CD14-positive monocyte (primary cell): Measurements from ENCODE around the gene THSD7B. TPM values are rescaled to one million over a fixed set of nuclear protein-coding genes. Genes with fewer than 3 reads are reported as not detected.

Experiments
- DNase-seq, 3 donors: peaks; one replicate each; pipeline ENCODE4 v3.0.0-alpha.2; 2011 to 2022
- H2AFZ ChIP-seq: 2 replicates; pipeline ENCODE4 v1.6.0; 2012; ENCODE audit warnings: mild to moderate bottlenecking, low read depth, low read length, inconsistent platforms; ENCODE audit not compliant: insufficient read depth, poor library complexity, severe bottlenecking
- H3K27ac ChIP-seq, 2 donors: 1 replicate in 1 of 2; 2 replicates in 1 of 2; pipeline ENCODE4 v1.5.1; 2012 to 2013; ENCODE audit warnings: low read length in 2 of 2, control low read depth in 1 of 2, inconsistent platforms in 1 of 2, low read depth in 1 of 2, mild to moderate bottlenecking in 1 of 2
- H3K27me3 ChIP-seq, 2 donors: one replicate each; pipeline versions ENCODE4 v1.6.0 to v1.6.1; 2011 to 2013; ENCODE audit warnings: low read length in 2 of 2; ENCODE audit not compliant: control insufficient read depth in 2 of 2, insufficient read depth in 2 of 2
- H3K36me3 ChIP-seq, 2 donors: replicated peaks in 1 of 2; 1 replicate in 1 of 2; 2 replicates in 1 of 2; pipeline versions ENCODE4 v1.5.1 to v1.6.1; 2012 to 2013; ENCODE audit warnings: low read length in 2 of 2, control low read depth in 1 of 2, inconsistent platforms in 1 of 2, mild to moderate bottlenecking in 1 of 2; ENCODE audit not compliant: insufficient read depth in 2 of 2, control insufficient read depth in 1 of 2
- H3K4me1 ChIP-seq, 2 donors: 1 replicate in 1 of 2; 2 replicates in 1 of 2; pipeline versions ENCODE4 v1.5.1 to v1.6.1; 2012 to 2013; ENCODE audit warnings: low read length in 2 of 2, control low read depth in 1 of 2, inconsistent platforms in 1 of 2, mild to moderate bottlenecking in 1 of 2, moderate library complexity in 1 of 2; ENCODE audit not compliant: insufficient read depth in 2 of 2, control insufficient read depth in 1 of 2
- H3K4me2 ChIP-seq: replicated peaks from 2 replicates; pipeline ENCODE3; 2012; ENCODE audit warnings: low read length, moderate library complexity, mild to moderate bottlenecking; ENCODE audit not compliant: poor library complexity, severe bottlenecking; ENCODE audit errors: extremely low read depth
- H3K4me3 ChIP-seq, 3 experiments: fragments of 200-600 bp in 1 of 3; sonication (generic) in 1 of 3; replicated peaks in 1 of 3; 1 replicate in 2 of 3; 2 replicates in 1 of 3; pipeline ENCODE4 v1.5.1; 2011 to 2013; ENCODE audit warnings: low read length in 3 of 3, mild to moderate bottlenecking in 3 of 3, control low read depth in 2 of 3, low read depth in 2 of 3, inconsistent platforms in 1 of 3, moderate library complexity in 1 of 3
- H3K79me2 ChIP-seq: 2 replicates; pipeline ENCODE4 v1.6.0; 2012; ENCODE audit warnings: mild to moderate bottlenecking, control low read depth, inconsistent platforms, low read length, moderate library complexity; ENCODE audit not compliant: insufficient read depth
- H3K9ac ChIP-seq: 2 replicates; pipeline ENCODE4 v1.6.0; 2017; ENCODE audit warnings: low read length, mild to moderate bottlenecking; ENCODE audit not compliant: insufficient read depth, poor library complexity, severe bottlenecking
- H3K9me3 ChIP-seq, 2 donors: replicated peaks in 1 of 2; 1 replicate in 1 of 2; 2 replicates in 1 of 2; pipeline versions ENCODE4 v1.5.1 to v1.6.1; 2012 to 2013; ENCODE audit warnings: low read length in 2 of 2, control low read depth in 1 of 2; ENCODE audit not compliant: control insufficient read depth in 1 of 2, insufficient read depth in 1 of 2
- H4K20me1 ChIP-seq: 2 replicates; pipeline ENCODE4 v1.6.0; 2012; ENCODE audit warnings: mild to moderate bottlenecking, low read length, control low read depth, moderate library complexity; ENCODE audit not compliant: insufficient read depth
- H3K27ac Mint-ChIP-seq, 7 donors: one replicate each; pipeline ENCODE4 v1.8.0; 2020; ENCODE audit warnings: mild to moderate bottlenecking in 7 of 7, mixed read lengths in 7 of 7, moderate library complexity in 6 of 7, inconsistent platforms in 2 of 7
- H3K27me3 Mint-ChIP-seq, 3 donors: one replicate each; pipeline ENCODE4 v1.8.0; 2021 to 2022; ENCODE audit warnings: low read depth in 3 of 3, mild to moderate bottlenecking in 3 of 3, mixed read lengths in 3 of 3, moderate library complexity in 3 of 3, inconsistent platforms in 1 of 3
- H3K36me3 Mint-ChIP-seq, 2 donors: one replicate each; pipeline ENCODE4 v1.8.0; 2020; ENCODE audit warnings: mixed read lengths in 2 of 2, inconsistent platforms in 1 of 2, mild to moderate bottlenecking in 1 of 2
- H3K4me1 Mint-ChIP-seq: one replicate; pipeline ENCODE4 v1.8.0; 2020; ENCODE audit warnings: mild to moderate bottlenecking, mixed read lengths
- H3K4me3 Mint-ChIP-seq, 2 donors: one replicate each; pipeline ENCODE4 v1.8.0; 2020; ENCODE audit warnings: mild to moderate bottlenecking in 2 of 2, mixed read lengths in 2 of 2, moderate library complexity in 1 of 2
- H3K9me3 Mint-ChIP-seq, 7 donors: one replicate each; pipeline ENCODE4 v1.8.0; 2020 to 2022; ENCODE audit warnings: mixed read lengths in 7 of 7, mild to moderate bottlenecking in 6 of 7, moderate library complexity in 6 of 7, inconsistent platforms in 2 of 7
- CTCF ChIP-seq: fragments of 200-600 bp; IDR thresholded peaks from one replicate; pipeline ENCODE4 v1.8.0; 2022; ENCODE audit warnings: antibody characterized with exemption, mild to moderate bottlenecking
- WGBS: methylation state at CpG from one replicate; pipeline ENCODE4 v1.1.5; 2013; ENCODE audit warnings: missing lambda C conversion rate; ENCODE audit not compliant: insufficient coverage; 5-methylcytosine and 5-hydroxymethylcytosine counted together
- intact Hi-C, 2 donors: fragments of 100-400 bp; cut with micrococcal nuclease; formaldehyde crosslinking; loops; one replicate each; pipeline versions ENCODE4 v1.15.0 to v1.15.1; 2023
- polyA plus RNA-seq, 3 donors: library from polyadenylated mRNA; depleted of rRNA in 1 of 3; unstranded in 2 of 3; stranded (reverse) in 1 of 3; fragments of 300-500 nt in 2 of 3; fragments of >200 nt in 1 of 3; fragmentation: Illumina TruSeq in 2 of 3; gene quantifications; 1 replicate in 2 of 3; 2 replicates in 1 of 3; pipeline ENCODE4 v1.2.3, GENCODE V29; 2012 to 2021

Gene THSD7B
- polyA plus RNA-seq, 3 donors = not detected

GRCh38 chr2:137298377-137298776 is 533.0 kb downstream of the THSD7B start:
- intact Hi-C loops = no loop called here
- no peaks in the 10 kb centered on the region for H3K27me3 ChIP-seq
- no peak for DNase-seq
- no peaks in the 10 kb centered on the region for H3K4me1 ChIP-seq
- no peak overlapping the region for H3K27ac Mint-ChIP-seq
- no peaks in the 10 kb centered on the region for H3K4me1 Mint-ChIP-seq
- H3K4me2 ChIP-seq = no peak overlapping the region
- H3K36me3 ChIP-seq = no peaks in the 10 kb centered on the region
- no peak for TF ChIP-seq CTCF
- peaks cover 0 to 12% (median 6%) of the 10 kb centered on the region in 7 donors for H3K9me3 Mint-ChIP-seq
- H3K36me3 Mint-ChIP-seq = no peaks in the 10 kb centered on the region
- WGBS = 80% methylated on average over 3 of the region's 3 CpGs
- no peak overlapping the region for H3K27ac ChIP-seq
- H3K4me3 ChIP-seq = no peak overlapping the region
- H4K20me1 ChIP-seq = no peaks in the 10 kb centered on the region
- H2AFZ ChIP-seq = no peak overlapping the region
- no peak overlapping the region for H3K4me3 Mint-ChIP-seq
- no peak overlapping the region for H3K9ac ChIP-seq
- H3K27me3 Mint-ChIP-seq = no peaks in the 10 kb centered on the region
- no peaks in the 10 kb centered on the region for H3K79me2 ChIP-seq
- H3K9me3 ChIP-seq = peaks cover 7 to 12% of the 10 kb centered on the region in 2 donors

- Histone ChIP-seq H3K79me2 (no peaks in the 10 kb centered on the region), H4K20me1 (no peaks in the 10 kb centered on the region), H3K9ac (no peak overlapping the region), H3K36me3 (no peaks in the 10 kb centered on the region), H3K4me1 (no peaks in the 10 kb centered on the region), H3K27ac (no peak overlapping the region), H3K4me3 (no peak overlapping the region), H2AFZ (no peak overlapping the region), H3K27me3 (no peaks in the 10 kb centered on the region), H3K4me2 (no peak overlapping the region), H3K9me3 (peaks cover 7 to 10% of the 10 kb centered on the region in 2 donors)
- WGBS = 82% methylated on average over 1 of the region's 2 CpGs
- TF ChIP-seq CTCF = no peak
- DNase-seq = no peak
- Mint-ChIP-seq H3K9me3 (peaks cover 0 to 12% (median 6%) of the 10 kb centered on the region in 7 donors), H3K4me1 (no peaks in the 10 kb centered on the region), H3K4me3 (no peak overlapping the region), H3K36me3 (no peaks in the 10 kb centered on the region), H3K27ac (no peak overlapping the region), H3K27me3 (no peaks in the 10 kb centered on the region)
- intact Hi-C loops = no loop called here
Observed at GRCh38 chr2:137300987-137301386, 535.6 kb downstream of the THSD7B start.
